Heart right ventricle (tissue), 16 donors: ENCODE results near the gene TSPAN16. TPM values are rescaled to one million over a fixed set of nuclear protein-coding genes. Genes with fewer than 3 reads are reported as not detected.
A peak's percentile ranks its signal among the peaks of the same experiment; 100 is the strongest.

Source experiments
- ATAC-seq, 8 donors: fragments of 200-7000 bp; cut with Tn5 transposase; one replicate each; pipeline ENCODE4 v1.9.1; 2020; ENCODE audit warnings: mild to moderate bottlenecking in 8 of 8, moderate library complexity in 8 of 8, moderate number of reproducible peaks in 1 of 8
- DNase-seq, 2 donors: peaks; one replicate each; pipeline ENCODE4 v3.0.0-alpha.2; 2020
- H3K27ac ChIP-seq, 10 donors: fragments of 200-600 bp; sonication (generic) in 2 of 10; one replicate each; pipeline versions ENCODE4 v1.5.0 to v1.8.0; 2020 to 2022; ENCODE audit warnings: mild to moderate bottlenecking in 3 of 10
- H3K27me3 ChIP-seq, 7 donors: fragments of 200-600 bp; one replicate each; pipeline ENCODE4 v1.8.0; 2021 to 2022; ENCODE audit warnings: mild to moderate bottlenecking in 2 of 7
- H3K36me3 ChIP-seq, 9 donors: fragments of 200-600 bp; sonication (generic) in 1 of 9; one replicate each; pipeline versions ENCODE4 v1.5.0 to v1.8.0; 2020 to 2022; ENCODE audit warnings: mild to moderate bottlenecking in 2 of 9
- H3K4me1 ChIP-seq, 9 donors: fragments of 200-600 bp; sonication (generic) in 1 of 9; one replicate each; pipeline versions ENCODE4 v1.5.0 to v1.8.0; 2020 to 2022; ENCODE audit warnings: mild to moderate bottlenecking in 4 of 9
- H3K4me3 ChIP-seq, 10 donors: fragments of 200-600 bp; sonication (generic) in 2 of 10; one replicate each; pipeline versions ENCODE4 v1.5.0 to v1.8.0; 2020 to 2022; ENCODE audit warnings: mild to moderate bottlenecking in 7 of 10, moderate library complexity in 2 of 10
- H3K9me3 ChIP-seq, 11 donors: fragments of 200-600 bp in 10 of 11; sonication (generic) in 2 of 11; one replicate each; pipeline versions ENCODE4 v1.5.0 to v1.8.0; 2013 to 2022; ENCODE audit warnings: mild to moderate bottlenecking in 2 of 11, control low read depth in 1 of 11, moderate library complexity in 1 of 11
- WGBS, 2 donors: extraction: QIAGEN DNeasy Blood & Tissue Kit; methylation state at CpG; one replicate each; pipeline ENCODE4 v1.1.7; 2013; ENCODE audit warnings: inconsistent platforms in 1 of 2; 5-methylcytosine and 5-hydroxymethylcytosine counted together
- intact Hi-C, 10 donors: fragments of 100-400 bp; cut with DNase I; formaldehyde crosslinking; loops; one replicate each; pipeline versions ENCODE4 v1.11.1 to v1.14.2; 2022
- polyA plus RNA-seq, 2 donors: library from polyadenylated mRNA; stranded (reverse); fragments of 200-250 nt; gene quantifications; one replicate each; pipeline ENCODE4 v1.2.3, GENCODE V29; 2013
- total RNA-seq, 10 donors: library from RNA; stranded (reverse); fragmentation: NEBNext Ultra II Directional in 3 of 10; extraction: Animal tissue kit (Norgen Biotek cat#: 25700) in 3 of 10; gene quantifications; one replicate each; pipeline versions ENCODE4 v1.2.1 to v1.2.4, GENCODE V29; 2021 to 2023
- TF ChIP-seq, protein P1 (sequence below), 9 donors: fragments of 200-600 bp; sonication (generic) in 2 of 9; IDR thresholded peaks; one replicate each; pipeline versions ENCODE4 v1.5.0 to v1.8.0; 2021 to 2022; ENCODE audit warnings: antibody characterized with exemption in 9 of 9, mild to moderate bottlenecking in 5 of 9, moderate library complexity in 1 of 9
- donor health status: Arrhythmogenic right ventricular cardiomyopathy.
- donor health status: ischemic (EF 13 %, LVEDD 7.1; RV severe dilation, severe dysfunction).
- donor health status: healthy with polysubstance abuse.
- donor health status: DM: no; HTN: yes; CAD: no.
- donor health status: DM: no; HTN: no; CAD: no.
- donor health status: ischemic (EF 25% LVEDD 6.9; RV normal size, moderate dysfunction).
- donor health status: ischemic (EF 25% LVEDD 5.7; RV mildly dilated, moderate dysfunction).
- donor health status: healthy.
- donor health status: DM: yes; HTN: yes; CAD: no.
- donor health status: Ischemic cardiomyopathy.
- donor health status: ischemic (EF 35%, LVEDD 5.7; RV mildly dilated, moderate dysfunction).
- donor health status: nonischemic (EF 11% LVEDD 7.7; RV severe dilation, severe dysfunction).
- donor health status: DM: yes; HTN: yes; CAD: no.
- donor health status: PGD.
- donor health status: ischemic (EF 29% LVEDD 5.4; RV normal size, mild dysfunction).
- donor health status: nonischemic (EF 23%, LVEDD 6.1; RV moderate dilation, normal function).

TSPAN16 gene
- total and polyA plus RNA-seq, 12 donors: not detected

DNA sequence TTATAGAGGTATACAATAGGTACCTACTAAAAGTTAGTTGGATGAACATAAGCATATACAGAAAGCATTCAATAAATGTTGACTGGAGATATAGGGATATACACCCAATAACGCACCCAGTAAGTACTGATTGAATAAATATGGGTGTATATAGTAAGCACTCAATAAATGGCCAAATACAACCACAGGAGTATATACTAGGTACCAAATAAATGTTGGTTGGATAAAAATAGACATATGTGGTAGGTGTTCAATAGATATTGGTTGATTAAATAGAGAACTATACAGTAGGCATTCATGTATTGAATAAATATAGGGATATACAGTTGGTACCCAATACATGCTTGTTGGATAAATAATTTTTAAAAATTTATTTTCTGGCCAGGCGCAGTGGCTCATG, 47.1 kb upstream of the TSPAN16 start:
- no peak for DNase-seq
- WGBS, 2 donors: 95 to 97% methylated on average over 2 of the region's 2 CpGs
- Histone ChIP-seq H3K4me3 (no peak overlapping the region), H3K27ac (peak overlapping the region in 9 of 10 donors; percentile 74 to 94 (median 82)), H3K4me1 (peaks cover 31 to 77% (median 51%) of the 10 kb centered on the region in 9 donors), H3K27me3 (no peaks in the 10 kb centered on the region), H3K9me3 (no peaks in the 10 kb centered on the region), H3K36me3 (peaks cover 0 to 86% (median 23%) of the 10 kb centered on the region in 9 donors)
- intact Hi-C loops: no loop called here
- no peak for ATAC-seq
- TF ChIP-seq, protein P1, sequence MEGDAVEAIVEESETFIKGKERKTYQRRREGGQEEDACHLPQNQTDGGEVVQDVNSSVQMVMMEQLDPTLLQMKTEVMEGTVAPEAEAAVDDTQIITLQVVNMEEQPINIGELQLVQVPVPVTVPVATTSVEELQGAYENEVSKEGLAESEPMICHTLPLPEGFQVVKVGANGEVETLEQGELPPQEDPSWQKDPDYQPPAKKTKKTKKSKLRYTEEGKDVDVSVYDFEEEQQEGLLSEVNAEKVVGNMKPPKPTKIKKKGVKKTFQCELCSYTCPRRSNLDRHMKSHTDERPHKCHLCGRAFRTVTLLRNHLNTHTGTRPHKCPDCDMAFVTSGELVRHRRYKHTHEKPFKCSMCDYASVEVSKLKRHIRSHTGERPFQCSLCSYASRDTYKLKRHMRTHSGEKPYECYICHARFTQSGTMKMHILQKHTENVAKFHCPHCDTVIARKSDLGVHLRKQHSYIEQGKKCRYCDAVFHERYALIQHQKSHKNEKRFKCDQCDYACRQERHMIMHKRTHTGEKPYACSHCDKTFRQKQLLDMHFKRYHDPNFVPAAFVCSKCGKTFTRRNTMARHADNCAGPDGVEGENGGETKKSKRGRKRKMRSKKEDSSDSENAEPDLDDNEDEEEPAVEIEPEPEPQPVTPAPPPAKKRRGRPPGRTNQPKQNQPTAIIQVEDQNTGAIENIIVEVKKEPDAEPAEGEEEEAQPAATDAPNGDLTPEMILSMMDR (IDR thresholded peaks at IDR 0.05): no peak

DNA sequence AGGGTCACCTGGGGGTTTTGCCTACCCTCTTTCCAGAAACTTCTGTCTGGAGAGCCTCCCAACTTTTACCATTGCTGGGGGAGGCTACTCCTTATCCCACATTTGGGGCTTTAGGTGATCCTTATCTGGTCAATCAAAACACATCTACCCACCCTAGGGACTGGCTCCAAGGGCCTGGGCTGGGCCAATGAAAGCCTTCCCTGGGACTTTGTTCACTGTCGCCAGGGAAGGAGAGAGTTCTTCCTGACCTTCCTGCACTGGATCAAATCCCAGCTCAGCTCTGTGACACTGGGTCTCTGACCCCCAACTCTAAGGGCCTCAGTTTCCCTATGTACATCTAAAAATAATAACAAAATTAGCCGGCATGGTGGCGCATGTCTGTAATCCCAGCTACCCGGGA, 44.7 kb upstream of the TSPAN16 start:
- H3K9me3 ChIP-seq: no peaks in the 10 kb centered on the region
- H3K36me3 ChIP-seq: peaks cover 0 to 68% (median 22%) of the 10 kb centered on the region in 9 donors
- 87 to 96% methylated on average over 4 of the region's 4 CpGs for WGBS, 2 donors
- DNase-seq (no peak), ATAC-seq (no peak)
- H3K27ac ChIP-seq: peak overlapping the region in 7 of 10 donors; percentile 77 to 95 (median 89)
- peaks cover 37 to 83% (median 63%) of the 10 kb centered on the region in 9 donors for H3K4me1 ChIP-seq
- H3K4me3 ChIP-seq: no peak overlapping the region
- intact Hi-C loops: no loop called here
- no peaks in the 10 kb centered on the region for H3K27me3 ChIP-seq
- TF ChIP-seq, protein P1 (IDR thresholded peaks at IDR 0.05): no peak

DNA sequence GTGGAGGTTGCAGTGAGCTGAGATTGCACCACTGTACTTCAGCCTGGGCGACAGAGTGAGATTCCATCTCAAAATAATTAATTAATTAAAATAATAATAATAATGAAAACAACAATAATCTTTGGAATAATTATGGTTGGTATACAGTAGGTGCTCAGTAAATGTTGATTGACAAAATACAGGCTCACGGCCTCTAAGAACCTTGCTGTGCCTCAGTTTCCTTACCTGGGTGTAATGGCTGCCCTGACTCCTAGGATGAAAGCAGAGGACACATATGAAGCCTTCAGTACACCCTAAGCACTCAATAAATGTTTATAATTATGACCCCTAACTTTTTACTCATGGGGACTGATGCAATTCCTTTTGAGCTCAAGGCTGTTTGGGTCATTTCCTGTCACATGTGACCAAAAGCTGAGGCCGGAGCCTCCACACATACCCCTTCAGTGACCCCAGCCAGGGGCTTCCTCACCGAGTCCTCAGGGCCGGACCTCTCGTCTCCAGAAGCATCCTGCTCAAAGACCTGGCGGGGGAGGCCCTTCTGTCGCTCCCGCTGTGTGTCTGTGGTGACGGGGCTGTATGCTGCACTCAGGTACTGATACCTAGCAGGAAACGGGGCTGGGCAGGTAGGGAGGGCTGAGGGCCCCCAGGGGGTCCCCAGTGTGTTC, 44.2 kb upstream of the TSPAN16 start:
- H3K4me1 ChIP-seq: peaks cover 35 to 83% (median 64%) of the 10 kb centered on the region in 9 donors
- no peaks in the 10 kb centered on the region for H3K27me3 ChIP-seq
- DNase-seq (no peak), ATAC-seq (peak in 2 of 8 donors; percentile 14 to 18)
- peak overlapping the region in 1 of 10 donors; percentile 5 for H3K4me3 ChIP-seq
- WGBS, 2 donors: 71 to 81% methylated on average over 11 of the region's 11 CpGs
- intact Hi-C loops: no loop called here
- H3K9me3 ChIP-seq: no peaks in the 10 kb centered on the region
- peak overlapping the region; percentile 61 to 95 (median 86) for H3K27ac ChIP-seq
- peaks cover 0 to 62% (median 22%) of the 10 kb centered on the region in 9 donors for H3K36me3 ChIP-seq
- TF ChIP-seq, protein P1 (IDR thresholded peaks at IDR 0.05): no peak

DNA sequence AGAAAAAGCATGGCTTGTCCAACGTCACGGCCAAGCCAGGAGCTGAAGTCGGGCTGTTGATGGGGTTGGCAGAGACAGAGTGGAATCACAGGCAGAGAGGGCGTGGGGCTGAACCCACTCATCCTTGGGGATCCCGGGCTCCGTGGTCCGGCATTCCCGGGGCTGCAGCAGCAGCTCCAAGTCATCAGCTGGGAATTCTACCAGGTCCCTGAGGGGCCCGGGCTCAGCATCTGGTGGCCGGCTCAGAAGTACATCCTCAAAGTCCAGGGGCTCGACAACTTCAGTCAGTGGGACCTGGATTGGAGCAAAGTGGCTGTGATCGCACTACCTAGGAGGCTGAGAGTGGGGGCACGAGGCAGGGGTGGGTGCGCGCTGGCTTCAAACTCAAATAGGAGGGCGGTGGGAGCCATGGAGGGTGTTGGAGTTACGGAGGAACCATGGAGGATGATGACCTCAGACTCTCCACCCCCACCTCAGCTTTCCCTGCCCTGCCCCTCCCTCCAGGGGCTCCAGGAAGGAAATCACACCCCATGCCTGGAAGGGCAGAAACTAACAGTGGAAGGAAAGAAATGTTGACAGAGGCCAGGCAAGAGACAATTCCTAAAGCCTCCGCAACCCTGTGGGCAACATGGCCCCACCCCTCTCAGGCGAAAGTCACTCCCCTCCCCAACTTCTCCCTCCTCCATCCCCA, 43.1 kb upstream of the TSPAN16 start:
- Histone ChIP-seq H3K27me3 (no peaks in the 10 kb centered on the region), H3K9me3 (no peaks in the 10 kb centered on the region), H3K4me3 (peak overlapping the region in 4 of 10 donors; percentile 11 to 25 (median 21)), H3K36me3 (peaks cover 0 to 55% (median 22%) of the 10 kb centered on the region in 9 donors), H3K4me1 (peaks cover 26 to 80% (median 56%) of the 10 kb centered on the region in 9 donors), H3K27ac (peak overlapping the region; percentile 61 to 95 (median 86))
- intact Hi-C loops: no loop called here
- DNase-seq (peak in 1 of 2 donors; percentile 62), ATAC-seq (peak; percentile 18 to 82 (median 58))
- TF ChIP-seq, protein P1 (IDR thresholded peaks at IDR 0.05): no peak
- 63 to 70% methylated on average over 19 of the region's 19 CpGs for WGBS, 2 donors
